ENCODE measurements around the gene ST7. TPM values are rescaled to one million over a fixed set of nuclear protein-coding genes. Genes with fewer than 3 reads are reported as not detected.

ST7 gene
- total and polyA plus RNA-seq, 2 of the 8 experiments (the other 6 are each of a cell fraction or from before 2014, with no cell fraction given) = 16.3 to 18.0 TPM

GRCh38 chr7:117190104-117190503 is 236.8 kb downstream of the ST7 start:
- H3K14ac ChIP-seq (ENCODE audit: insufficient read length) = no peak overlapping the region
- no peak overlapping the region for H2BK5ac ChIP-seq (ENCODE audit: low read depth, low read length)
- no peak overlapping the region for H4K5ac ChIP-seq (ENCODE audit: insufficient read length, low read depth, low read length)
- H3K4ac ChIP-seq (replicated peaks; ENCODE audit: insufficient read length, low read depth, low read length) = no peak overlapping the region
- H3K27ac ChIP-seq (ENCODE audit: low read depth, low read length) = no peak overlapping the region
- no peak overlapping the region for H2BK120ac ChIP-seq (replicated peaks; ENCODE audit: low read depth, low read length)
- no peaks in the 10 kb centered on the region for H3K23me2 ChIP-seq (ENCODE audit: low read depth, low read length)
- H3K79me1 ChIP-seq (ENCODE audit: low read depth, low read length) = no peaks in the 10 kb centered on the region
- H2BK12ac ChIP-seq (ENCODE audit: low read depth, low read length) = no peak overlapping the region
- H4K20me1 ChIP-seq (replicated peaks in 1 of 2; ENCODE audit: control insufficient read depth in 1 of 2, insufficient read depth in 2 of 2, low read length in 2 of 2) = no peaks in the 10 kb centered on the region
- POLR2A ChIA-PET (ENCODE audit: partially characterized antibody) = no interaction called here
- 93% methylated on average over 8 of the region's 8 CpGs; no CpG with 5 or more reads in 1 of the 2 experiments for WGBS, 2 experiments (ENCODE audit: extremely low coverage in 1 of 2, insufficient coverage in 1 of 2, insufficient read length in 1 of 2, insufficient replicate concordance in 2 of 2, low coverage in 1 of 2, low lambda C conversion rate in 2 of 2, missing lambda C conversion rate in 1 of 2)
- no peak overlapping the region for H3K9ac ChIP-seq (replicated peaks in 1 of 4; ENCODE audit: extremely low read depth in 1 of 4, low read depth in 3 of 4, low read length in 3 of 4)
- no peak overlapping the region for H4K91ac ChIP-seq (replicated peaks; ENCODE audit: insufficient read length, low read length)
- H3K4me1 ChIP-seq (replicated peaks in 1 of 4; ENCODE audit: control insufficient read depth in 3 of 4, insufficient read depth in 4 of 4, low read length in 3 of 4) = no peaks in the 10 kb centered on the region
- H2AK5ac ChIP-seq (ENCODE audit: low read depth, low read length) = no peak overlapping the region
- no peak overlapping the region for H3K56ac ChIP-seq (replicated peaks; ENCODE audit: insufficient read length, low read depth, low read length)
- CTCF ChIA-PET (ENCODE audit: partially characterized antibody) = interaction anchor here (1.0 kb wide), 1 partner anchor 9 kb away, joined by 3 read pairs; no protein-coding TSS in a partner anchor
- TF ChIP-seq KDM4A (IDR thresholded peaks at IDR 0.05; ENCODE audit: low read depth, low read length, severe bottlenecking) = no peak
- H2BK15ac ChIP-seq (ENCODE audit: low read length) = no peak overlapping the region
- no peak overlapping the region for H3K4me3 ChIP-seq (ENCODE audit: extremely low read depth in 1 of 4, insufficient read depth in 2 of 4, low read depth in 3 of 4, low read length in 4 of 4)
- H2AFZ ChIP-seq (ENCODE audit: low read length) = no peak overlapping the region
- no peak for FAIRE-seq
- no peak for DNase-seq (ENCODE audit: low read depth in 1 of 2, low spot score in 2 of 2)
- H3K79me2 ChIP-seq (ENCODE audit: control insufficient read depth in 1 of 2, insufficient read depth in 2 of 2, low read length in 2 of 2) = no peaks in the 10 kb centered on the region
- H3K36me3 ChIP-seq (ENCODE audit: control insufficient read depth in 2 of 4, insufficient read depth in 4 of 4, low read length in 3 of 4) = no peaks in the 10 kb centered on the region
- H2BK20ac ChIP-seq (ENCODE audit: low read length) = no peak overlapping the region
- no peak overlapping the region for H4K8ac ChIP-seq (ENCODE audit: extremely low read depth, insufficient read depth, low read length)
- H3K9me3 ChIP-seq (ENCODE audit: insufficient read depth in 2 of 2, low read depth in 1 of 2, low read length in 1 of 2) = no peaks in the 10 kb centered on the region
- no peak overlapping the region for H3K23ac ChIP-seq (ENCODE audit: insufficient read length)
- H3K18ac ChIP-seq (ENCODE audit: extremely low read depth, low read length) = no peak overlapping the region
- H3K27me3 ChIP-seq (replicated peaks in 1 of 4; ENCODE audit: control insufficient read depth in 3 of 4, extremely low read depth in 1 of 4, insufficient read depth in 3 of 4, low read length in 3 of 4) = no peaks in the 10 kb centered on the region
- no peak overlapping the region for H3K4me2 ChIP-seq (ENCODE audit: insufficient read depth in 1 of 2, low read depth in 2 of 2, low read length in 2 of 2)

Data from H1 (cell line).